Activated CD4-positive, alpha-beta T cell treated with anti-CD3 and anti-CD28 coated beads, Interleukin-2, Interleukin-4, amounts not matched to agents 100 ng/mL and 50 ng/mL, durations not matched to agents 16 hours and 8 hours (primary cell): Measurements from ENCODE around the gene RPRD1B.
"Not testable (repeated sequence)": the region's sequence is repeated elsewhere in the genome, so short reads cannot be mapped to it uniquely, and the experiment has no call there.

ENCODE experiments used
- DNase-seq: peaks from one replicate; pipeline ENCODE4 v3.0.0-alpha.2; 2020; ENCODE audit warnings: low spot score

RPRD1B gene

DNA sequence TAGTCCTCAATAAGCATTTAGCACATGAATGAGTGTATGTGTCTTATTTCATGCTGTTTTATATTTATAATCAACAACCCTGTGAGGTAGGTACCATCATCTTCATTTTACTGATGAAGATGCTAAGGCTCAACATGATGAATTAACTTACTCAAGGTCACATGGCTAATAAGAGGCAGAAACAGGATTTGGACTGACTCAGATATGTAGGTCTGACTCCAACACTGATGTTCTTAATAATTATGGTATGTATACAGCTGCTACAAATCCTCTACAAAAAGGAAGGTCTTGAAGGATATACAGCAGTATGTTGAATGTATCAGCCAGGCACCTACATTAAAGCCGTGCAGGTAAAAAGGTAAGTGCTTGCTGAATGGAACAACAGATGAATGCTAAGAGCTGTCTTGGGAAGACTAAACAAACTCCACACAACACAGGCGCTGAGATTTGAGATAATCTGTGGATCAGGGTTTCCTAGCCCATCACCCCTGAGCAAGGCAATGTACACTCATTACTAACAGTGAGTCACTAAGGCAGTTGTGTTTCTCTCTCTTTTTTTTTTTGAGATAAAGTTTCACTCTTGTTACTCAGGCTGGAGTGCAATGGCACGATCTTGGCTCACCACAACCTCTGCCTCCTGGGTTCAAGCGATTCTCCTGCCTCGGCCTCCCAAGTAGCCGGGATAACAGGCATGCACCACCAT, 32.2 kb upstream of the RPRD1B start:
- peak; percentile 73 for DNase-seq

DNA sequence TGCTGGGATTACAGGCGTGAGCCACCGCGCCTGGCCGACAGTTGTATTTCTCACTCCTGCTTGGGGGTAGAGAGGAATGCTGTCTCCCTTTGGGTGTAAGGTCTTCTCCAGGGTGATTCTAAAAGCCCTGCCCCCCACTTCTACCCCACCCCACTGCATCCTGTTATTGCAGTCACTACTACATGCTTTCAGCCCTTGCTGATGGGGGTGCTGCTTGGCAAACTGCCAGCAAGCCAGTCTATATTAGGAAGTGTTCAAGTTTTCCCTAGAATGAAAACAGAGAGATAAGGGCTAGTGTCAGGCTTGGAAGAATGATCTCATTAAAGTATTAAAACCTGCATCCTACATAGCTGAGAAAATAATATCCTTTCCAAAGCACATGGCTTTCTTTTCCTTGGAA, 31.6 kb upstream of the RPRD1B start:
- peak; percentile 31 for DNase-seq

DNA sequence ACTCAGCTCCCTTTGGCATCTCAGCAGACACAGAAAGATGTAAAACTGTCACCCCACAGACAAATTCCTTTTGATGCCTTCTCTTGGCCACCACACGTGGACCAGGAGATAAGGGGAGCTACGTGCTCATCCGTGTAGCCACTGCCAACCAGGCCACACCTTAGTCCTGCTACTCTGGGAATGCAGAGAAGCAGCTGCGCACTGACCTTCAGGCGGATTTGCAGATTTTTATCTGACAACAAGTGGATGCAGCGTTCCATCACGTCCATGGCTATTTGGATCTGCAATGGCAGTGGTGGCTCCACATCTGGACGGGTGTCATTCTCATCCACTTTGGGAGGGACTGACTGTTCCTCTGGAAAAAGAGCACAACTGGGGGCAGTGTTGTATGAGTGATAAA, 31.1 kb upstream of the RPRD1B start:
- no peak for DNase-seq

DNA sequence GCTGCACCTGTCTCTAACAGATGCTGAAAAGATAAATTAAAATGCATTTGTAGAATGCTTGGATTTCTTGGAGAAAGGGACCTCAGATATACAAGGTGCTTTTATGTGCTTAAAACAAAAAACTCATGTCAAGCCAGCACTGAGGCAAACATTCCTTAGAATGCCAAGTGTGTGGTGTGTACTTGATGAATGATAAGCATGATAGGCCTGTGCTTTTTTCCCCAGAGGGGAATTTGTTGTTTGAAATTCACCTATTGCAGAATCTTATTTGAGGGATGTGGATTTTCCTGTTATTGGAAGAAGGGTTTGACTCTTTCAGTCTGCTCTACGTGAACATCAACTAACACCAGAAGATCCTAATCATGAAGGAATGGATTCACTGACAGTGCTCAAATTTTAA, 29.1 kb upstream of the RPRD1B start:
- DNase-seq: no peak

DNA sequence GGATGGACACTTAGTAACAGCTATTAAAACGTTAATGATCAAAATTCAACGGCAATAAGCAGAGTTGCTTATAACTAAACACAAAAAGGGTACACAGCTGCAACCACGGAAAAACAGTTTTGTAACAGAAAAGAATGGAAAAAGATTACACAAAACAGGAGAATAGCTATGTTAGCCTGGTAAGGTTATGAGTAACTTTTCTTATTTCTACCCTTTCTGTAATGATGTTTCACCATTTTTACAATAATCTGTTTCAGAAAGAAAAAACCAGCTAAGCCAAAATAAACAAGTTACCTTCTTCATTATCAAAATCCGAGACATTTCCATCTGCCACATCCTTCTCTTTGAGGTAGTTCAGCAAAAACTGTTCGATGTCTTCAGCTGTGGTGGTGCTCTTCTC, 27.6 kb upstream of the RPRD1B start:
- DNase-seq: peak; percentile 52

DNA sequence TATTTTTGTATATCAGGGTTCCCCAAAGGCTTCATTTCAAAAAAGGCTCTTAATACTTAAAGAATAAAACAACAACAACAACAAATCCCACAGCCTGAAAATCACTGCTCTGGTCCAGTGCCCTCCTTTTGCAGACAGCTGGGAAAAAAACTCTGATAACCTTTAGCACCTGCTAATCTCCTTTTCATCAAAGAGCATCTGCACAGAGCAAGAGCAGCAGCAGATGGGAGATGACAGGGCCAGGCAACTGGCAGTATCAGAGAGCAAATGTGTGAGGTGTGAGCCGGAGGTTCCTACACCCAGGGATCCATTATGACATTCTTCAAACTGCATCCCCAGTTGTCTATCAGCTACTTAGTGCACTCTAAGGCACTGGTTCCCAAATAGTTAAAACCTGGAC, 26.0 kb upstream of the RPRD1B start:
- DNase-seq: no peak

DNA sequence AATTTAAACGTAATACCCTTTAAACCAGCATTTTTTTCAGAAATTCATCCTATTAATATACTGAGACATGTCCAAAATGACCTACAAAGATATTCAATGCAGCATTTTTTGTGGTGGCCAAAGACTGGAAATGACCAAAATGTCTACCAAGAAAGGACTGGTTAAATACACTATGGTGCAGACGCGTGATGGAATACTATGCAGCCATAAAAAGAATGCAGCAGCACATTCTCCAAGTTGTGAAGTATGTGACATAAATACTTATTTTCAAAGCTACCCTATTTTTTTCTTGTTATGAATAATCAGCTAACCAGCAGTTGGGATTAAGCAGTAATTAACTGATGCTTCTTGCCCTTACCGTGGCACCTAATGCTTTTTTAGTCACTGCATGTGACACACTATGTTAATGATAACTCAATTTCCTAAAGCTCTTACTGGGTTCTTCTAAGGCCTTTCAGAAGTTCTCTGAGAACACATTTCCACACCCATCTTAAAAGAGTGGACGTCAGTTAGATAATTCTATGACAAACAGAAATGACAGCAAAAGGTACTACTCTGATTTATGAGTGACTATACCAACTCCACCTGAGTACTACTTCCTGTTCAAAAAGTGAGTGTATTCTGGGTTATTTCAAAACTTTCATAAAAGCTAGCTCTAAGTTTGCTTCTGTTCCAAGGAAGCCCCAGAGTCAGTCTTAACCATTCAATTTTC, 25.2 kb upstream of the RPRD1B start:
- no peak for DNase-seq

DNA sequence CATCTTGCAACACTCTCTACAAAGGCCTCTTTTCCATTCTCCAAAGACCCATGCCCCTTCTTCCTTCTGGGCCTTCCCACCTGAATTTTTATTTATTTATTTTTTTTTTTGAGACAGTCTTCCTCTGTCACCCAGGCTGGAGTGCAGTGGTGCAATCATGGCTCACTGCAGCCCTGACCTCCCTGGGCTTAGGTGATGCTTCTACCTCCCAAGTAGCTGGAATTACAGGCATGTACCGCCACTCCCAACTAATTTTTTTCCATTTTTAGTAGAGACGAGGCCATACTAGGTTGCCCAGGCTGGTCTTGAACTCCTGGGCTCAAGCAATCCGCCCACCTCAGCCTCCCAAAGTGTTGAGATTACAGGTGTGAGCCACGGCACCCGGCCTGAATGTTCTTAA, 24.1 kb upstream of the RPRD1B start:
- not testable (repeated sequence) for DNase-seq

DNA sequence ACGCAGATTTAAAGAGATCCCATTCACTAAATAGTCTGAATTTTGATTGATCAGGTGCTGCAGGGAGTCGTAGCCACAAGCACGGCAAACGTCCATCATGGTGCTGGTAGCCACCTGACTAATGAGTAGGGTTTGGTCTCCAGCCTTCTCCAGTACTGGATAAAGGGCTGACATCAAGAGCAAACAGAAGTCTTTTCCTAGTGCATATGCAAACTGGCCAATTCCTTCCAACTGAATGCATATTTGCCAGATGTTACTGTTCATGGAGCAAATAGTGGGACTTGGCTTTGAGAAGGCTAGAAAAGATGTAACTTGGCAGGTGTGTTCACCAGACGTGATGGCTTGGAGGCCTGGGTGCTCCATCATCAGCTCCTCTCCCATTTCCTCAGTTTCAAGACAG, 21.9 kb upstream of the RPRD1B start:
- no peak for DNase-seq

DNA sequence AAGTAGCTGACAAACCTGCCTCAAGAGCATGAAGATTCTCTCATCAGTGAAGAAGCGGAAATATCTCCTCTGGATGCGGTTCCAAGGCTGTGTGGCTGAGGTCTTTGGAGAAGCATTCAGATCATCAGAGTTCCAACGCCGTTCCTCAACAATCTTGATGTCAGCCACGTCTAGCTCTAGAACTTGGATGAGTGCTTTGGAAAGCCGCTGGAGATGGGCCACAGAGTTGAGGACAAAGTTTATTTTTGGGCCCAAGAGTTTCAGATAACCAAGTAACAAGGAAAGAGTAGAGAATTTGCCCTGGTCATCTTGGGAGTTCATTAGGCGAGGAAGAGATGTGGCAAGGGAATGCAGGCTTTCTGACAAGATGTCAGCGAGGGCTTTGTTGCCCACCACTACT, 21.2 kb upstream of the RPRD1B start:
- no peak for DNase-seq

DNA sequence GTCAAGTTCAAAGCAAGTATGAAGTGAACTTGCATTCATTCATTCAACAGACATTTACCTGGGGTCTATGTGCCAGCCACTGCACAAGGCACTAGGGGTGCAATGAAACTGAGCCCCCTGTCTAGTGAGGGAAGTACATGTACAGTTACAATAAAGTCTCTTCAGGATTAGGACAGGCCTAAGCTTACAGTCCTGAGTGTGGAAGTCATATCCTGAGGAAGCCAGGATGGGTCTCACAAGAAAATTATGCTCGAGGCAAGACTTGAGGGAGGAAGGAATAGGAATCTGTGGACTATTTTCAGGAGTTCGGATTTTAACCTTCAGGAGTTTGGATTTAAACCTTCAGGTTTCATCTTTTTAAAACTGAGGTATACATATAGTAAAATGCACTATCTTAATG, 19.7 kb upstream of the RPRD1B start:
- DNase-seq: no peak

DNA sequence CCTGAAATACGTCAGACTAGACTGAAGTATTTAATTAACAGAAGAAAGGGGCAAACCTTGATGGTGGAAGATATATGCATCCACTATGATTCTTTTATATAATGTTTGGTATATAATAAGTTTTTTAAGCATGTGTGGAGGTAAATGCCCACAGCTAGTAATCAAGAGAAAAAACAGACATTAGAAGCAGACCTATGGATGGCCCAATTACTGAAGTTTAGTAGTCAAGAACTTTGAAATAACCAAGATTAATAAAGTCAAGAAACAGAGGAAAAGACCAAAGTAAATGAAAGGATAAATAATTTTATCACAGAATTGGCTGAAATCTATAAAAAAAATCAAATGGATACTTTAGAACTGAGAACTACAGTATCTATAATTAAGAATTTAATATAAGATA, 15.6 kb upstream of the RPRD1B start:
- DNase-seq: no peak

DNA sequence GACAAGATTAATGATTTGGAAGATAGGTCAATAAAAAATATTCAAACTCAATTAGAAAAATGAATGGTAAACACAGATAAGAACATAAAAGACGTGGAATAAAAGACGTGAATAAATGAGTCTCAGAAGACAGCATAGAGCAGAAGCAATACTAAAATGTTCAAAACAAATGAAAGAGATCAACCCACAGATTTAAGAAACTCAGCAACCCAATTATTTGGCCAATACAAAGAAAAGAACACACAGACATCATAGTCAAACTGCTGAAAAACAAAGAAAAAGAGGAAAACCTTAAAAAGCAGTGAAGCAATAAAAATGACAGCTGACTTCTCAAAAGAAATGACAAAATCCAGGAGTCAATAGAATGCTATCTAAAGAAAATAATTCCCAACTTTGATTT, 15.2 kb upstream of the RPRD1B start:
- DNase-seq: no peak

DNA sequence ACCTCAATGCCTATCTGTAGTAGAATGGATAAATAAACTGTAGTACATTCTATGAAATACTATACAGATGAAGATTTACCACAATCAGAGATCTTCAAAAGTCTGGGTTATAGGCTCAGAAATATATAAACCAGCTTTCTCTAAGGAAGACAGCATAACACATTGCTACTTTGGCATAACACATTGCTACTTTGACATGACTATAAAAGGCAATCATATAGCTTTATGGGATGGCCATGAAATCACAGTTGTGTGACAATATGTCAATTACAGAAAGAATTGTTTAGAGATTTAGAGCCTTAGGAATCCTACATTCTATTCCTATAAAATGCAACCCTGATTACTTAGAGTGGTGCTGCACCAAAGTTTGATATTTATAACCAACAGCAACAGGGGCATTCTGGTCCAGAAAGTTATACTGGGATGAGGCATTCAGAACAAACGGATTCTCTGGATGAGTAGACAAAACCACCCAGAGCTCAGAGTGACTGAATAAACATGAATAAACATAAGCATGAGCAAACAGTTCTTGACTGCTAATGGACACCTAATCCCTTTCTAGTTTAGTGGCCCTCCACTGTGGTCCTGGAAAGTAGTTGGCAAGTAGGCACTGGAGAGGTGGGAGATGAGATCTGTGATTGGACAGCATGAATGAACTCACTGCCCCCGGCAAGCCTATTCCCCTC, 12.3 kb upstream of the RPRD1B start:
- DNase-seq: peak; percentile 29

DNA sequence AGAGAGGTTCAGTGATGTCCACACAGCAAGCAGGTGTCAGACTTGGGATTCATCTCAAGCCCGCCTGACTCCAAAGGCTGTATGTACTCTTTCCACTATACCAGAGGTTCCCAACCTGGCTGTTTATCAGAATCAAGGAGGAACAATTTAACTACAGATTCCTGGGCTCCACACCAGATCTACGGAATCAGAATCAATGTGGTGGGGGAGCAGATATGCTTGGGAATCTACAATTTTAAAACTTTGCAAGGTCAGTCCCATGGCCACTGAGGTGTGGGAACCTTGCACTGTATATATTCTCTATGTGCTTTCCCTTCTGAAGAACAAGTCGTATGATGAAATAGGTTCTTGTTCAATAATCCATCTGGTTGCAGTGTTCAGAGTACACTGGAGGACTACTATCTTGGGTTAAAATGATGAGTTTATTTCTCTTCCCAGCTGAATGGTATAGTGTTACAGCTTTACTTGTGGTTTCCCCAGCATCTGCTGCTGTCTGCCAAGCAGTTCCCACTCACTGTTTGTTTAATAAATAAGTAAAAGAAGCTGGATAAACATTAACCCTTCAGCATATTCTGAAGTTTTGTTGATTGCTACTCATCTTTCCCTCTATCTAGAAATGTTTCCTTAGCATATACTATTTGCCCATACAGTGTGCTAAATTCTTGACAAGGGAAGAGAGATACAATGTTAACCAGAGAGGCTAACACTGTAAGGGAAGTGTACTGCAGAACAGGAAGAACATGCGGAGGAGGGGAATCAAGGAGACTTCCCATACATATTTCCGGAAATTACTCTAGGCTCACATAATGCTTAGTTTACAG, 10.2 kb upstream of the RPRD1B start:
- DNase-seq: no peak

DNA sequence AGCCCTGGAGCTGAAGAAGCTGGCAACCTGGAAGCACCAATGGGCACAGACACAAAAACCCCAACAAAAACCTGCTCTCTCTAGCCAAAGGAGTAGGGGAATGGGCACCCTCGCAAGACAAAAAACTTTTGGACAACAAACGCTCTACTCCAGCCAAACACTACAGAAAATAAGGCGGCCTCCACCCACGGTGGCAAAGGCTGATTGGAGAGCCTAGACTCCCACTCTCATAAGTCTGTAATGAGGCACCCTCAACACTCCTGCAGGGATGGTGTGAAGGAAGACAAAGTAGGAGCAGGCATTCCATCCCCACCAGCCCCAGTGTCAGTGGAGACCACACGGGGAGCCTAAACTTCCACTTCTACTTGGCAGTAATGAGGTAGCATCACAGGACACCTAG, 9.1 kb upstream of the RPRD1B start:
- no peak for DNase-seq

DNA sequence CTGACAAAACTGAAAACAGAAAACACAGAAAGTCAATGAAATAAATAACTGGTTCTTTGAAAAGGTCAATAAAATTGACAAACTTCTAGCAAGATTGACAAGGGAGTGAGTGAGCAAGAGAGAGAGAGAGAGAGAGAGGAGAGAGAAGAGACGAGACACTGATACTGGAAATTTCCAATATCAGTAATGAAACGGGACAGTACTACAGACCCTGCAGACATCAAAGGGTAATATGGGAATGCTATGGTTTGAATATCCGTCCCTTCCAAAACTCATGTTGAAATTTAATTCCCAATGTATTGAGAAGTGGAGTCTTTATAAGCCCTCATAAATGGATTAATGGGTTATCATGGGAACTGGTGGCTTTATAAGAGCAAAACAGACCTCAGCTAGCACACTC, 4.1 kb upstream of the RPRD1B start:
- DNase-seq: no peak

DNA sequence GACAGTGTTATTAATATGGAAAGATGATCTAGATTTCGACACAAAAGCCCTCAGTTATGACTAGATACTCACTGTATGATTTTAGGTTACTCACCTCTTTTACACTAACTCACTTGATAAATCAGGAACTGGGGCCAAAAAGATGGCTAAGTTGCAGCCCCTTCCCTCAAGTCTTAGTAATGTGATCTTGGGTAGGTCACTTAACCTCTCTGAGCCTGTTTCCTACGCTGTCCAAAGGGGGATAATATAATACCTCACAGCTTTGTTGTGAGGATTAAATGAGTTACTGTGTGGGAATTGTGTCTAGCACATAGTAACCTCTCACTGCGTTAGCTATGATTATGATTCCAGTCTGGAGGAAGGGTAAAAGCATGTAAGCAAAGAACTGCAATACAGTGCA, 1.6 kb upstream of the RPRD1B start:
- no peak for DNase-seq

DNA sequence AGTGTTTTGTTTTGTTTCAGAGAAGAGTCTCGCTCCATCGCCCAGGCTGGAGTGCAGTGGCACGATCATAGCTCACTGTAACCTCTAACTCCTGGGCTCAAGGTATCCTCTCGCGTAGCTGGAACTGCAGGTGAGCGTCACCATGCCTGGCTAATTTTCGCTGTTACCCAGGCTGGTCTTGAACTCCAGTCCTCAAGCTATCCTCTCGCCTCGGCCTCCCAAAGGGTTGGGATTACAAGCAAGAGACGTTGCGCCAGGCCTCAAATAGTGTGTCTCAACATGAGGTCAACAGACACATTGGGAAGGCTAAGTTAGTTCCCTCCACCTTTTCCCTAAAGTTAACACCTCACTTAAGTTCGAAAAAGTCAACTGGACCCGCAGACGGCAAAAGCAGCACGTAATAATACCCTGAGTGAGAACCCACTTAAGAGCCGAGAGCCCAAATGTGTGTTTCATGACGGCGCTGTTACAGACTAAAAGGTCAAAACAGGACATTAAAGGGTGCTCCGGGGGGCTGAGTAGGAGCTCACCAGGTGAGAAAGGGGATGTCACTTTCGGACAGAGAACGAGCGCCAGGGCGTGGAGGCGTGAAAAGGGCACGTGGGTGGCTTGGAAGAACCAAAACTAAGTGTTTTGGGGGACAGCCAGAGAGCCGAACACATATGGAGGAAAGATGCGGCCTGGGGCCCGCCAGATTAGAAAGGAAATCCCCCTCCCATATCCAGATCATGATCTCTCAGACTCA, 789 bp upstream of the RPRD1B start:
- no peak for DNase-seq

DNA sequence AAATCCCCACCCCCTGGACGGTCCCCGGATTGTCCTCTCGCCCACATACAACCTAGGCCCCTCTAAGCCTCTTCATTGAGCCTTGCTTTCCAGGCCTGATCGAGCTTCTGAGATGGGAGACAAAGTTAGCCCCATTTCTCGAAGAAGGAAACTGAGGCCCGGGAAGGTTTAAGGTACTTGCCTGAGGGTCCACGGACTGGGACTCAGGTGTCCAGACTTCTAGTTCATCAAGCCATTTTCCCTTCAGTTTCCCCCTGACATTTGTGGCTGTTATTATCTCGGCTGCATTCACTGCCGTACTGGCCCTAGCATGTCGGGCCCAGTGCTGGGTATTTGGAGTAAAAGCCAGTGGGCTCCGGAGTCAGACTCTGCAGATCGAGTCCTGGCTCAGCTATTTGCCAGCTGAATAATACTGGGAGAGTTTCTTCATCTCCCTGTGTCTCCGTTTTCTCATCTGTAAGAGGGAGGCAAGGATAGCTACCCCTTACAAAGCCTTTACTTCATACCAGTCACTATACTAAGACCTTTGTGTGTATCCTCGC, 633 bp downstream of the RPRD1B start:
- no peak for DNase-seq

DNA sequence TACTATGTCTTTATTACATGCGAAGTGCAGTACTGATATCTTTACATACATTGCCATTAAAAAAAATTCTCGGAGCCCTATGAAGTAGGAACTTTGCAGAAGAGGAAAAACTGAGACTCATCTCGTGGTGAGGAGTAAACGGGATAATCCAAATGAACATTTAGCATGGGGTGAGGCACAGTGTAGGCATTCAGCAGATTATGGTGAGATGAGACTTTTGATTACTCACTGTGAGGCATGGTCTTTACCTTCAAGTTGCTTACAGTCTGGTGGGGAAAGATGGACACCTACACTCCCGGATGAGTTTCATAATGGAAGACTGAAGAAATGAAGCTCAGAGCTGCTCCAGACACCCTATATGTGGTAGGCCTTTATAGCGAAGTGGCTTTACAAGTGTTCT, 1.4 kb downstream of the RPRD1B start:
- no peak for DNase-seq

DNA sequence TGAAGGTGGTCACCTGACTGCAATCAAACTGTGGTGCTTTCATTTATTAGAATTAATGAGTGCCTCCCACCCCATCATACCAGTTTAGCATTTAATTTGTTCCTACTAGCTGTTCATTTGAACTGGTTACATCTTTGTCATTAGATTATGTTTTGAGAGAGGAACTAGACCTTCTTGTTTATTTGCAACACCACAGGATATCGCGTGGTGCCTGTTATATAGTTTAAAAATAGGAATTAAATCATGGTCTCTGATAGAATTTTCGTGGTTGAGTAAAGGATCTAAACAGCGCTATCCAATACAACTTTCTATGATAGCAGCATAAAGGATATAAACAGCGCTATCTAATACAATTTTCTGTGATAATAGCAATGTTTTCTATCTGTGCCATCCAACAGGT, 2.8 kb downstream of the RPRD1B start:
- DNase-seq: no peak
